CMK (cell line): Measurements from ENCODE around the gene BMP6.

Experiments
- DNase-seq: peaks from one replicate; pipeline ENCODE4 v3.0.0-alpha.2; 2010; ENCODE audit warnings: low read depth

Gene BMP6

GRCh38 chr6:7906741-7907140 is 180.8 kb downstream of the BMP6 start:
- no peak for DNase-seq

GRCh38 chr6:7907159-7907558 is 181.3 kb downstream of the BMP6 start:
- DNase-seq: no peak

GRCh38 chr6:7909323-7910276 is 183.7 kb downstream of the BMP6 start:
- DNase-seq: no peak

GRCh38 chr6:7910298-7910653 is 184.4 kb downstream of the BMP6 start:
- no peak for DNase-seq

GRCh38 chr6:7910654-7911344 is 184.9 kb downstream of the BMP6 start, which contains the start of gene TXNDC5:
TXNDC5 (minus strand) TSS chr6:7910788; CDS start chr6:7910776, 12 bp downstream.
- no peak for DNase-seq

GRCh38 chr6:7911345-7911725 is 185.4 kb downstream of the BMP6 start:
- DNase-seq: no peak

- DNase-seq: no peak
Measured at GRCh38 chr6:7912024-7912423, 186.1 kb downstream of the BMP6 start.

GRCh38 chr6:7912736-7913517 is 187.0 kb downstream of the BMP6 start:
- no peak for DNase-seq

GRCh38 chr6:7914311-7914710 is 188.4 kb downstream of the BMP6 start:
- no peak for DNase-seq

- DNase-seq: no peak
Measured at GRCh38 chr6:7914991-7915789, 189.3 kb downstream of the BMP6 start.

- DNase-seq: no peak
Measured at GRCh38 chr6:7916959-7917358, 191.1 kb downstream of the BMP6 start.

- no peak for DNase-seq
Measured at GRCh38 chr6:7917729-7918128, 191.8 kb downstream of the BMP6 start.

GRCh38 chr6:7918403-7918802 is 192.5 kb downstream of the BMP6 start:
- no peak for DNase-seq

GRCh38 chr6:7919871-7920270 is 194.0 kb downstream of the BMP6 start:
- DNase-seq: no peak

GRCh38 chr6:7920425-7920824 is 194.5 kb downstream of the BMP6 start:
- no peak for DNase-seq

GRCh38 chr6:7921046-7921445 is 195.1 kb downstream of the BMP6 start:
- DNase-seq: no peak

GRCh38 chr6:7921632-7922092 is 195.8 kb downstream of the BMP6 start:
- DNase-seq: no peak

- DNase-seq: no peak
Measured at GRCh38 chr6:7922596-7922995, 196.7 kb downstream of the BMP6 start.

GRCh38 chr6:7924867-7925266 is 199.0 kb downstream of the BMP6 start:
- DNase-seq: no peak
